Measurements from ENCODE around the gene KCNQ1. TPM values are rescaled to one million over a fixed set of nuclear protein-coding genes. Genes with fewer than 3 reads are reported as not detected.
A peak's percentile ranks its signal among the peaks of the same experiment; 100 is the strongest.

The KCNQ1 gene
- total RNA-seq, 2 experiments from 2014 or later: 4.3 to 9.2 TPM

GRCh38 chr11:2585566-2586086 is 140.8 kb downstream of the KCNQ1 start:
- DNase-seq (no peak), ATAC-seq (no peak)
- H3K9me3 Mint-ChIP-seq (ENCODE audit: low read depth): no peaks in the 10 kb centered on the region
- H3K4me1 Mint-ChIP-seq: no peaks in the 10 kb centered on the region
- no peak overlapping the region for H3K27ac Mint-ChIP-seq
- CTCF ChIA-PET: no interaction called here
- H3K4me3 Mint-ChIP-seq: no peak overlapping the region
- no peaks in the 10 kb centered on the region for H3K27me3 Mint-ChIP-seq
- H3K36me3 Mint-ChIP-seq: no peaks in the 10 kb centered on the region

GRCh38 chr11:2586087-2586792 is 141.4 kb downstream of the KCNQ1 start:
- DNase-seq: peak; percentile 30

GRCh38 chr11:2586793-2587131 is 142.0 kb downstream of the KCNQ1 start:
- Mint-ChIP-seq H3K36me3 (no peaks in the 10 kb centered on the region), H3K4me1 (no peaks in the 10 kb centered on the region), H3K27me3 (no peaks in the 10 kb centered on the region), H3K27ac (no peak overlapping the region), H3K4me3 (no peak overlapping the region), H3K9me3 (ENCODE audit: low read depth) (no peaks in the 10 kb centered on the region)
- DNase-seq: peak; percentile 25
- CTCF ChIA-PET: no interaction called here
- no peak for ATAC-seq

More at GRCh38 chr11:2586087-2586792, 141.4 kb downstream of the KCNQ1 start:
- Mint-ChIP-seq H3K36me3 (no peaks in the 10 kb centered on the region), H3K27me3 (no peaks in the 10 kb centered on the region), H3K4me3 (no peak overlapping the region), H3K4me1 (no peaks in the 10 kb centered on the region), H3K27ac (no peak overlapping the region), H3K9me3 (ENCODE audit: low read depth) (no peaks in the 10 kb centered on the region)
- no peak for ATAC-seq
- CTCF ChIA-PET: no interaction called here

GRCh38 chr11:2587132-2587930 is 142.5 kb downstream of the KCNQ1 start:
- Mint-ChIP-seq H3K9me3 (ENCODE audit: low read depth) (no peaks in the 10 kb centered on the region), H3K36me3 (no peaks in the 10 kb centered on the region), H3K4me1 (no peaks in the 10 kb centered on the region), H3K27me3 (no peaks in the 10 kb centered on the region), H3K27ac (no peak overlapping the region), H3K4me3 (no peak overlapping the region)
- ATAC-seq (no peak), DNase-seq (peak; percentile 34)
- CTCF ChIA-PET: no interaction called here

GRCh38 chr11:2587976-2588748 is 143.4 kb downstream of the KCNQ1 start:
- CTCF ChIA-PET: no interaction called here
- no peaks in the 10 kb centered on the region for H3K27me3 Mint-ChIP-seq

GRCh38 chr11:2588809-2589537 is 144.2 kb downstream of the KCNQ1 start:
- H3K9me3 Mint-ChIP-seq (ENCODE audit: low read depth): no peaks in the 10 kb centered on the region
- H3K27ac Mint-ChIP-seq: no peak overlapping the region
- peak; percentile 31 for DNase-seq
- ATAC-seq: no peak
- H3K27me3 Mint-ChIP-seq: no peaks in the 10 kb centered on the region
- H3K36me3 Mint-ChIP-seq: no peaks in the 10 kb centered on the region
- no peak overlapping the region for H3K4me3 Mint-ChIP-seq
- CTCF ChIA-PET: no interaction called here
- H3K4me1 Mint-ChIP-seq: no peaks in the 10 kb centered on the region

More at GRCh38 chr11:2587976-2588748, 143.4 kb downstream of the KCNQ1 start:
- no peak for ATAC-seq
- Mint-ChIP-seq H3K36me3 (no peaks in the 10 kb centered on the region), H3K27ac (no peak overlapping the region), H3K9me3 (ENCODE audit: low read depth) (no peaks in the 10 kb centered on the region), H3K4me3 (no peak overlapping the region), H3K4me1 (no peaks in the 10 kb centered on the region)
- DNase-seq: peak; percentile 27

GRCh38 chr11:2589538-2589934 is 144.7 kb downstream of the KCNQ1 start:
- CTCF ChIA-PET: no interaction called here
- no peaks in the 10 kb centered on the region for H3K4me1 Mint-ChIP-seq
- no peaks in the 10 kb centered on the region for H3K9me3 Mint-ChIP-seq (ENCODE audit: low read depth)
- no peak overlapping the region for H3K4me3 Mint-ChIP-seq
- H3K36me3 Mint-ChIP-seq: no peaks in the 10 kb centered on the region
- no peak overlapping the region for H3K27ac Mint-ChIP-seq
- ATAC-seq (no peak), DNase-seq (no peak)
- H3K27me3 Mint-ChIP-seq: peaks cover under 1% of the 10 kb centered on the region

- ATAC-seq (no peak), DNase-seq (no peak)
- CTCF ChIA-PET: no interaction called here
- H3K4me3 Mint-ChIP-seq: no peak overlapping the region
- no peaks in the 10 kb centered on the region for H3K36me3 Mint-ChIP-seq
- no peaks in the 10 kb centered on the region for H3K9me3 Mint-ChIP-seq (ENCODE audit: low read depth)
- H3K4me1 Mint-ChIP-seq: no peaks in the 10 kb centered on the region
- peaks cover 3% of the 10 kb centered on the region for H3K27me3 Mint-ChIP-seq
- H3K27ac Mint-ChIP-seq: no peak overlapping the region
Measured at GRCh38 chr11:2590131-2590964, 145.5 kb downstream of the KCNQ1 start.

- peaks cover 2% of the 10 kb centered on the region for H3K9me3 Mint-ChIP-seq (ENCODE audit: low read depth)
- no peak for DNase-seq
- H3K27ac Mint-ChIP-seq: no peak overlapping the region
- ATAC-seq: no peak
- peaks cover 5% of the 10 kb centered on the region for H3K27me3 Mint-ChIP-seq
- no peaks in the 10 kb centered on the region for H3K4me1 Mint-ChIP-seq
- no peak overlapping the region for H3K4me3 Mint-ChIP-seq
- CTCF ChIA-PET: no interaction called here
- H3K36me3 Mint-ChIP-seq: no peaks in the 10 kb centered on the region
Measured at GRCh38 chr11:2590965-2591754, 146.4 kb downstream of the KCNQ1 start.

GRCh38 chr11:2591805-2592204 is 147.0 kb downstream of the KCNQ1 start:
- Mint-ChIP-seq H3K36me3 (peaks cover 2% of the 10 kb centered on the region), H3K9me3 (ENCODE audit: low read depth) (peaks cover 4% of the 10 kb centered on the region), H3K27ac (no peak overlapping the region), H3K4me3 (no peak overlapping the region), H3K27me3 (peaks cover 7% of the 10 kb centered on the region), H3K4me1 (no peaks in the 10 kb centered on the region)
- DNase-seq (no peak), ATAC-seq (no peak)
- CTCF ChIA-PET: no interaction called here

GRCh38 chr11:2592559-2593392 is 148.0 kb downstream of the KCNQ1 start:
- DNase-seq (no peak), ATAC-seq (no peak)
- H3K36me3 Mint-ChIP-seq: peaks cover 2% of the 10 kb centered on the region
- no peaks in the 10 kb centered on the region for H3K4me1 Mint-ChIP-seq
- peaks cover 7% of the 10 kb centered on the region for H3K27me3 Mint-ChIP-seq
- peaks cover 4% of the 10 kb centered on the region for H3K9me3 Mint-ChIP-seq (ENCODE audit: low read depth)
- H3K4me3 Mint-ChIP-seq: no peak overlapping the region
- H3K27ac Mint-ChIP-seq: no peak overlapping the region
- CTCF ChIA-PET: no interaction called here
